ENCODE data around the gene LTA4H. TPM values are rescaled to one million over a fixed set of nuclear protein-coding genes. Genes with fewer than 3 reads are reported as not detected.

Gene LTA4H
- total RNA-seq, 1 experiment from 2014 or later, result 51.8 TPM

DNA sequence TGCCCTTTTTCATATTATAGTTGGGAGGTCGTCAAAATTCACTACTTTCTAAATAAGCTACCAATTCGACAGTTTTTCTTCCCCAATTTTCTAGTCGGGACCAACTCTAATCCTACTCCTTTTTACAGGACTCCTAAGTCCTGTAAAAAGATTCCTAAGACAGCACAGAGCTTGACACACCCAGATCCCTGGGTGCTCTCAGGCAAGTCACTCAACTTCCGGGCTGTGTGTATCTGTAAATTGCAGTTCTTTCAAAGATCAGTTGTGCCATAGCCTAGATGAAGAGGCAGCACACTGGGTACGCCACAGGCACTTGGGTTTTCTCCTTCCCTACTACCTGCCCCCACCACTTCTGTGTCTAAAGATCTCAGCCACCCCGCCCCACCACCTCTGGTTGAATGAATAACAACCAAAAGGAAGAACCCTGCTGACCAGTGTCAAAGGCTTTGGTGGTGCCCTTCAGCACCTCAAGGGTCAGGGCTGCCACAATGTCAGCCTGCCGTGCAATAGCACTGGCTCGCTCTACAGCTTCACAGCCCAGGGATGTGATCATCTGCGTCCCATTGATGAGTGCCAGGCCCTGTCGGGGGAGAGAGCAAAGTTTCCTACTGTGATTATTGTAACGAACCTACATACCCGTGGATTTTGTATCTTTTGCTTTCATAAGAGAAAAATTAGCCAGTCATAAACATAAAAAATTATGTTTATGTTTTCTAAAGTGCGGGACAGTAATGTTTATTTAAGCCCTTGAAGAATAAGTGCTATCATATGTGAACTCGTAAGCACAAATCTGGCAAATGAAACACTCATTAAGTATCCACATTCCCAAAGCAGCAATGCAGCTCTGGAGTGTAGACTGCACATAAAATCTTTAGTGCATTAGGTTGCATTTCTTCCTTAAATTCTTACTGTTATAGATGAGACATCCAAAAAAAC, 48.5 kb downstream of the LTA4H start:
- ChIA-PET CTCF (no interaction called here), POLR2A (ENCODE audit: low non-redundant PET) (no interaction called here)
- H3K36me3 ChIP-seq (ENCODE audit: insufficient read depth, low read length, poor library complexity, severe bottlenecking), result no peaks in the 10 kb centered on the region
- no TSS peak for BruUV-seq (replicated peaks)
- no peaks in the 10 kb centered on the region for H3K9me3 ChIP-seq (ENCODE audit: low read depth, low read length, poor library complexity, severe bottlenecking)
- TF ChIP-seq, protein P1, sequence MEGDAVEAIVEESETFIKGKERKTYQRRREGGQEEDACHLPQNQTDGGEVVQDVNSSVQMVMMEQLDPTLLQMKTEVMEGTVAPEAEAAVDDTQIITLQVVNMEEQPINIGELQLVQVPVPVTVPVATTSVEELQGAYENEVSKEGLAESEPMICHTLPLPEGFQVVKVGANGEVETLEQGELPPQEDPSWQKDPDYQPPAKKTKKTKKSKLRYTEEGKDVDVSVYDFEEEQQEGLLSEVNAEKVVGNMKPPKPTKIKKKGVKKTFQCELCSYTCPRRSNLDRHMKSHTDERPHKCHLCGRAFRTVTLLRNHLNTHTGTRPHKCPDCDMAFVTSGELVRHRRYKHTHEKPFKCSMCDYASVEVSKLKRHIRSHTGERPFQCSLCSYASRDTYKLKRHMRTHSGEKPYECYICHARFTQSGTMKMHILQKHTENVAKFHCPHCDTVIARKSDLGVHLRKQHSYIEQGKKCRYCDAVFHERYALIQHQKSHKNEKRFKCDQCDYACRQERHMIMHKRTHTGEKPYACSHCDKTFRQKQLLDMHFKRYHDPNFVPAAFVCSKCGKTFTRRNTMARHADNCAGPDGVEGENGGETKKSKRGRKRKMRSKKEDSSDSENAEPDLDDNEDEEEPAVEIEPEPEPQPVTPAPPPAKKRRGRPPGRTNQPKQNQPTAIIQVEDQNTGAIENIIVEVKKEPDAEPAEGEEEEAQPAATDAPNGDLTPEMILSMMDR (conservative IDR thresholded peaks at IDR 0.05; ENCODE audit: low read depth, low read length), result no peak
- TF ChIP-seq EZH2 (IDR thresholded peaks at IDR 0.05; ENCODE audit: borderline replicate concordance, low read depth, low read length, poor library complexity, severe bottlenecking), result no peak
- no peaks in the 10 kb centered on the region for H3K27me3 ChIP-seq (replicated peaks; ENCODE audit: insufficient read depth, low read depth, low read length, poor library complexity)
- no peak overlapping the region for H3K4me3 ChIP-seq (ENCODE audit: low read depth, low read length, poor library complexity, severe bottlenecking)
- no peak overlapping the region for H3K27ac ChIP-seq (ENCODE audit: low read depth, low read length, poor library complexity, severe bottlenecking)
- peaks cover 16% of the 10 kb centered on the region for H3K4me1 ChIP-seq (ENCODE audit: insufficient read depth, low read length, poor library complexity, severe bottlenecking)
- intact Hi-C loops (cut with micrococcal nuclease; ENCODE audit: unreplicated experiment), result no loop called here
- no peak for DNase-seq (ENCODE audit: low spot score)

DNA sequence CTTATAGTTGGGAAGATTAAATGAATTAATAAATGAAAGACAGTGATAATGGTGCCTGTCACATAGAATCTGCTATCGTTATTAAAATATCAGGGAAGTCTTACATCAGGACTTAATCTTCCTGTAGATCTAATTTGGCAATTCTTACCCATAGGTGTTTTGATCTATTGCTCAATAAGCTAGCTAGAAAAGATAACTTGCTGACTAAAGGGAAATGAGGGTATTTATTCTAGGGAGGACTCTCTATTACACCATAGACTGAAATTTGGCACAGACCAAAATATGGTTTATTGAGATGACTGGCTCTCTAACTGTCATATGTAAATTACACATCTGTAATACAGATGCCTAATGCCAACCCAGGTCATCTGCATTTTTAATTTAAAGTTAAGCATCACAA, 50.7 kb downstream of the LTA4H start:
- ChIA-PET POLR2A (ENCODE audit: low non-redundant PET) (no interaction called here), CTCF (no interaction called here)
- no peak for DNase-seq (ENCODE audit: low spot score)
- no TSS peak for BruUV-seq (replicated peaks)
- H3K9me3 ChIP-seq (ENCODE audit: low read depth, low read length, poor library complexity, severe bottlenecking), result no peaks in the 10 kb centered on the region
- H3K36me3 ChIP-seq (ENCODE audit: insufficient read depth, low read length, poor library complexity, severe bottlenecking), result no peaks in the 10 kb centered on the region
- no peak overlapping the region for H3K27ac ChIP-seq (ENCODE audit: low read depth, low read length, poor library complexity, severe bottlenecking)
- intact Hi-C loops (cut with micrococcal nuclease; ENCODE audit: unreplicated experiment), result no loop called here
- no peak overlapping the region for H3K4me3 ChIP-seq (ENCODE audit: low read depth, low read length, poor library complexity, severe bottlenecking)
- no peaks in the 10 kb centered on the region for H3K27me3 ChIP-seq (replicated peaks; ENCODE audit: insufficient read depth, low read depth, low read length, poor library complexity)
- H3K4me1 ChIP-seq (ENCODE audit: insufficient read depth, low read length, poor library complexity, severe bottlenecking), result peaks cover 11% of the 10 kb centered on the region
- TF ChIP-seq, protein P1 (conservative IDR thresholded peaks at IDR 0.05; ENCODE audit: low read depth, low read length), result no peak
- no peak for TF ChIP-seq EZH2 (IDR thresholded peaks at IDR 0.05; ENCODE audit: borderline replicate concordance, low read depth, low read length, poor library complexity, severe bottlenecking)

DNA sequence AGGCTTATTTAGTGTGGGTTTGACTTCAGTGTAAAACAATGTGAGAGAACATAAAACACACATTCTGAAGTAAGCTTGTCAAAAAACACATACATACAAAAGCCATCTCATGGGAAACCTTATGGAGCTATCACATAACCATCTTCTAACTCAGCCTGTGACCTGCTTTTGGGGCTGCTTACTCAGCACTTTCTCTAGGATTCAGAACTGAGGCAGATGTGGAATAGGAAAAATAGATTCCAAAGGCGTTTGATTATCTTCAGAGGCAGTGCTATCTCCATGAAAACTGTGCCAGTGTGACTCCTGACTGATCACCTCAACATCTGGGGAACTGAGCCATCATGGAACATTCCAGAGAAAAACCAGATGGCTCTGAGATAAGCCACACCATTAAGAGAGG, 52.8 kb downstream of the LTA4H start:
- Histone ChIP-seq H3K4me3 (ENCODE audit: low read depth, low read length, poor library complexity, severe bottlenecking) (no peak overlapping the region), H3K27ac (ENCODE audit: low read depth, low read length, poor library complexity, severe bottlenecking) (no peak overlapping the region), H3K4me1 (ENCODE audit: insufficient read depth, low read length, poor library complexity, severe bottlenecking) (no peaks in the 10 kb centered on the region), H3K36me3 (ENCODE audit: insufficient read depth, low read length, poor library complexity, severe bottlenecking) (no peaks in the 10 kb centered on the region), H3K27me3 (replicated peaks; ENCODE audit: insufficient read depth, low read depth, low read length, poor library complexity) (no peaks in the 10 kb centered on the region), H3K9me3 (ENCODE audit: low read depth, low read length, poor library complexity, severe bottlenecking) (no peaks in the 10 kb centered on the region)
- DNase-seq (ENCODE audit: low spot score), result no peak
- intact Hi-C loops (cut with micrococcal nuclease; ENCODE audit: unreplicated experiment), result no loop called here
- no TSS peak for BruUV-seq (replicated peaks)
- CTCF ChIA-PET, result interaction anchor here (0.9 kb wide), 1 partner anchor 16 kb away, joined by 3 read pairs; no protein-coding TSS in a partner anchor
- POLR2A ChIA-PET (ENCODE audit: low non-redundant PET), result no interaction called here
- TF ChIP-seq, protein P1 (conservative IDR thresholded peaks at IDR 0.05; ENCODE audit: low read depth, low read length), result no peak
- TF ChIP-seq EZH2 (IDR thresholded peaks at IDR 0.05; ENCODE audit: borderline replicate concordance, low read depth, low read length, poor library complexity, severe bottlenecking), result no peak

Data from A673 (cell line).